Endothelial cell of umbilical vein (primary cell): ENCODE data around the gene SLC1A4. TPM values are rescaled to one million over a fixed set of nuclear protein-coding genes. Genes with fewer than 3 reads are reported as not detected.

ENCODE experiments used
- BruUV-seq: library from RNA; stranded (reverse); fragments of 400-500 nt; replicated peaks from 2 replicates; lab custom pipeline; 2021; lab: Mats Ljungman, UMichigan
- CTCF ChIA-PET: fragments of 300-600, 350-600 bp; sonication (Branson Sonifier 250); formaldehyde crosslinking; loops from one replicate; lab custom pipeline; 2021; ENCODE audit warnings: antibody characterized with exemption, inconsistent platforms; lab: Charles Lee
- POLR2A ChIA-PET: fragments of 300-600, 350-600 bp; sonication (Branson Sonifier 250); formaldehyde crosslinking; loops from one replicate; lab custom pipeline; 2021; ENCODE audit warnings: antibody characterized with exemption, inconsistent platforms; lab: Charles Lee
- DNase-seq: peaks from one replicate; pipeline ENCODE4 v3.0.0-alpha.2; 2011; ENCODE audit warnings: low read depth, low spot score
- FAIRE-seq: peaks from 2 replicates; lab custom pipeline; 2011; peaks lifted over from hg19 to GRCh38; lab: Jason Lieb, UNC
- H2AFZ ChIP-seq: 2 replicates; pipeline ENCODE4 v1.6.0; 2012; ENCODE audit warnings: low read depth, low read length, control low read depth, inconsistent platforms
- H3K27ac ChIP-seq: 2 replicates; pipeline ENCODE4 v1.5.1; 2011; ENCODE audit warnings: low read depth, mild to moderate bottlenecking, control low read depth, low read length, moderate library complexity; ENCODE audit not compliant: insufficient read depth
- H3K27me3 ChIP-seq, 2 experiments: 2 replicates each; pipeline versions ENCODE4 v1.6.0 to v1.6.1; 2011; ENCODE audit warnings: low read length in 2 of 2, mixed read lengths in 1 of 2; ENCODE audit not compliant: control insufficient read depth in 2 of 2, insufficient read depth in 2 of 2
- H3K36me3 ChIP-seq, 2 experiments: 2 replicates in 1 of 2; 3 replicates in 1 of 2; pipeline ENCODE4 v1.5.1; 2011; ENCODE audit warnings: low read length in 2 of 2, mild to moderate bottlenecking in 1 of 2, moderate library complexity in 1 of 2; ENCODE audit not compliant: control insufficient read depth in 2 of 2, insufficient read depth in 2 of 2; ENCODE audit errors: extremely low read depth in 1 of 2
- H3K4me1 ChIP-seq: 3 replicates; pipeline ENCODE4 v1.5.1; 2011; ENCODE audit warnings: mild to moderate bottlenecking, low read length; ENCODE audit not compliant: control insufficient read depth, insufficient read depth; ENCODE audit errors: extremely low read depth
- H3K4me2 ChIP-seq: 2 replicates; pipeline ENCODE4 v1.6.1; 2011; ENCODE audit warnings: low read length, control low read depth, mixed read lengths; ENCODE audit not compliant: insufficient read depth
- H3K4me3 ChIP-seq, 3 experiments: fragments of 200-600 bp in 1 of 3; sonication (generic), shearing (Covaris generic) in 1 of 3; replicated peaks in 1 of 3; 2 replicates each; pipeline ENCODE4 v1.5.1; 2011 to 2016; ENCODE audit warnings: control low read depth in 3 of 3, low read length in 3 of 3, mild to moderate bottlenecking in 2 of 3, inconsistent platforms in 1 of 3, low read depth in 1 of 3, moderate library complexity in 1 of 3; ENCODE audit not compliant: insufficient read depth in 1 of 3
- H3K79me2 ChIP-seq: 2 replicates; pipeline ENCODE4 v1.6.0; 2012; ENCODE audit warnings: low read length, inconsistent platforms; ENCODE audit not compliant: control insufficient read depth, insufficient read depth
- H3K9ac ChIP-seq: replicated peaks from 2 replicates; pipeline ENCODE3; 2011; ENCODE audit warnings: low read length, control low read depth; ENCODE audit not compliant: insufficient read depth; ENCODE audit errors: extremely low read depth
- H3K9me1 ChIP-seq: replicated peaks from 3 replicates; pipeline ENCODE4 v1.6.0; 2011; ENCODE audit warnings: mild to moderate bottlenecking, low read length; ENCODE audit not compliant: control insufficient read depth, insufficient read depth; ENCODE audit errors: extremely low read depth
- H3K9me3 ChIP-seq: replicated peaks from 2 replicates; pipeline ENCODE4 v1.5.1; 2012; ENCODE audit warnings: low read length, inconsistent platforms; ENCODE audit not compliant: control insufficient read depth, insufficient read depth
- H4K20me1 ChIP-seq: replicated peaks from 2 replicates; pipeline ENCODE3; 2011; ENCODE audit warnings: mild to moderate bottlenecking, low read length; ENCODE audit not compliant: control insufficient read depth, insufficient read depth; ENCODE audit errors: extremely low read depth
- CTCF ChIP-seq, 2 donors: IDR thresholded peaks; 1 replicate in 1 of 2; 2 replicates in 1 of 2; pipeline ENCODE4 v1.5.1; 2011; ENCODE audit warnings: low read length in 2 of 2, mild to moderate bottlenecking in 2 of 2, moderate library complexity in 2 of 2, control low read depth in 1 of 2, inconsistent platforms in 1 of 2, low read depth in 1 of 2; ENCODE audit not compliant: insufficient read depth in 1 of 2; ENCODE audit errors: extremely low read depth in 1 of 2
- EZH2 ChIP-seq: IDR thresholded peaks from 2 replicates; pipeline ENCODE4 v1.6.1; 2012; ENCODE audit warnings: borderline replicate concordance, low read depth, mild to moderate bottlenecking, moderate library complexity, low read length, inconsistent platforms; ENCODE audit not compliant: severe bottlenecking
- FOS ChIP-seq: IDR thresholded peaks from 2 replicates; pipeline ENCODE4 v1.6.1; 2011; ENCODE audit warnings: mild to moderate bottlenecking, low read length, moderate library complexity, borderline replicate concordance; ENCODE audit not compliant: insufficient read depth
- GATA2 ChIP-seq: IDR thresholded peaks from 2 replicates; pipeline ENCODE4 v1.7.0; 2011; ENCODE audit warnings: low read depth, mild to moderate bottlenecking, moderate library complexity, mixed read lengths, low read length; ENCODE audit not compliant: insufficient read length, insufficient read depth
- JUN ChIP-seq: IDR thresholded peaks from 2 replicates; pipeline ENCODE4 v1.6.1; 2011; ENCODE audit warnings: borderline replicate concordance, low read depth; ENCODE audit not compliant: insufficient read length, insufficient read depth
- MAX ChIP-seq: IDR thresholded peaks from 2 replicates; pipeline ENCODE4 v1.6.1; 2011; ENCODE audit not compliant: insufficient read depth, insufficient read length
- MYC ChIP-seq: IDR thresholded peaks from one replicate; pipeline ENCODE4 v1.6.1; 2011; ENCODE audit warnings: mild to moderate bottlenecking, low read depth, low read length
- POLR2A ChIP-seq: IDR thresholded peaks from 2 replicates; pipeline ENCODE4 v1.6.1; 2012; ENCODE audit warnings: low read depth, mild to moderate bottlenecking, control low read depth, low read length
- POLR2AphosphoS5 ChIP-seq: IDR thresholded peaks from 2 replicates; pipeline ENCODE4 v1.6.1; 2012; ENCODE audit warnings: low read depth, mild to moderate bottlenecking, control low read depth, low read length, moderate library complexity; ENCODE audit not compliant: insufficient read depth
- dilution Hi-C: fragments of 300-500 bp; cut with MboI; formaldehyde crosslinking; loops from one replicate; pipeline ENCODE4 v1.15.0; 2019; ENCODE audit warnings: low sequenced_read_pairs; ENCODE audit not compliant: extremely low pct_ligation_motif_present
- intact Hi-C: fragments of 100-400 bp; cut with micrococcal nuclease; formaldehyde crosslinking; loops from one replicate; pipeline ENCODE4 v1.10.0; 2022
- polyA plus RNA-seq, 4 experiments: library from polyadenylated mRNA; depleted of rRNA in 3 of 4; stranded (reverse) in 3 of 4; unstranded in 1 of 4; fragments of >200 nt; gene quantifications; 2 replicates each; pipeline versions ENCODE4 v1.2.1 to v1.2.3, GENCODE V29; 2011 to 2012; ENCODE audit warnings: missing spikeins in 1 of 4
- total RNA-seq: library from RNA; stranded (reverse); gene quantifications from 2 replicates; pipeline ENCODE4 v1.2.3, GENCODE V29; 2021

Gene SLC1A4
- total and polyA plus RNA-seq, 2 donors (not counting 3 experiments of a cell fraction or from before 2014, with no cell fraction given): 9.9 to 13.9 TPM

- no peak for TF ChIP-seq JUN
- TF ChIP-seq FOS: no peak
- no peak for TF ChIP-seq GATA2
- TF ChIP-seq POLR2A: no peak
- no peak for TF ChIP-seq POLR2AphosphoS5
- no peak for TF ChIP-seq MAX
- TF ChIP-seq CTCF (IDR thresholded peaks at IDR 0.05; ENCODE audit: extremely low read depth in 1 of 2, insufficient read depth in 1 of 2, low read depth in 1 of 2, low read length in 2 of 2): no peak
- no peak for TF ChIP-seq MYC
- TF ChIP-seq EZH2: no peak
- Histone ChIP-seq H3K9me3 (no peaks in the 10 kb centered on the region), H3K4me3 (no peak overlapping the region), H3K9me1 (no peaks in the 10 kb centered on the region), H2AFZ (peak overlapping the region; percentile 92), H3K9ac (peak overlapping the region; percentile 24), H3K27ac (peak overlapping the region; percentile 80), H3K36me3 (no peaks in the 10 kb centered on the region), H3K4me1 (peaks cover 10% of the 10 kb centered on the region), H3K79me2 (no peaks in the 10 kb centered on the region), H3K4me2 (peak overlapping the region; percentile 38), H4K20me1 (no peaks in the 10 kb centered on the region), H3K27me3 (peaks cover 0 to 7% of the 10 kb centered on the region in 2 experiments)
- DNase-seq (peak; percentile 82), FAIRE-seq (peak; percentile 97)
- dilution Hi-C loops: no loop called here
- POLR2A ChIA-PET: interaction anchor here (0.6 to 1.5 kb wide), 3 partner anchors 10 to 27 kb away, joined by 3 to 9 read pairs (median 5); partner anchors contain the start of gene CEP68
- BruUV-seq: no TSS peak
- CTCF ChIA-PET: interaction anchor here (0.9 to 3.1 kb wide), 14 partner anchors 8 to 531 kb away, joined by 3 to 37 read pairs (median 5); partner anchors contain the start of genes CEP68 and RAB1A
- intact Hi-C loops: loop anchor here (1.0 to 5.0 kb wide), 3 partner anchors 13 to 521 kb away; partner anchors contain the start of genes AFTPH and CEP68
Measured at GRCh38 chr2:65043001-65043400, 53.8 kb downstream of the SLC1A4 start.
